ENCODE data around the gene TM9SF4.
A peak's percentile ranks its signal among the peaks of the same experiment; 100 is the strongest.
"Not testable (repeated sequence)": the region's sequence is repeated elsewhere in the genome, so short reads cannot be mapped to it uniquely, and the experiment has no call there.

TM9SF4 gene

GRCh38 chr20:32159766-32160221 lies 50.3 kb downstream of the TM9SF4 start:
- no peak for DNase-seq

- DNase-seq: no peak
Observed at GRCh38 chr20:32160341-32160740, 50.8 kb downstream of the TM9SF4 start.

GRCh38 chr20:32162351-32162750 lies 52.8 kb downstream of the TM9SF4 start:
- DNase-seq: no peak

- no peak for DNase-seq
Observed at GRCh38 chr20:32163951-32164350, 54.4 kb downstream of the TM9SF4 start.

- no peak for DNase-seq
Observed at GRCh38 chr20:32164984-32165735, 55.6 kb downstream of the TM9SF4 start.

DNA sequence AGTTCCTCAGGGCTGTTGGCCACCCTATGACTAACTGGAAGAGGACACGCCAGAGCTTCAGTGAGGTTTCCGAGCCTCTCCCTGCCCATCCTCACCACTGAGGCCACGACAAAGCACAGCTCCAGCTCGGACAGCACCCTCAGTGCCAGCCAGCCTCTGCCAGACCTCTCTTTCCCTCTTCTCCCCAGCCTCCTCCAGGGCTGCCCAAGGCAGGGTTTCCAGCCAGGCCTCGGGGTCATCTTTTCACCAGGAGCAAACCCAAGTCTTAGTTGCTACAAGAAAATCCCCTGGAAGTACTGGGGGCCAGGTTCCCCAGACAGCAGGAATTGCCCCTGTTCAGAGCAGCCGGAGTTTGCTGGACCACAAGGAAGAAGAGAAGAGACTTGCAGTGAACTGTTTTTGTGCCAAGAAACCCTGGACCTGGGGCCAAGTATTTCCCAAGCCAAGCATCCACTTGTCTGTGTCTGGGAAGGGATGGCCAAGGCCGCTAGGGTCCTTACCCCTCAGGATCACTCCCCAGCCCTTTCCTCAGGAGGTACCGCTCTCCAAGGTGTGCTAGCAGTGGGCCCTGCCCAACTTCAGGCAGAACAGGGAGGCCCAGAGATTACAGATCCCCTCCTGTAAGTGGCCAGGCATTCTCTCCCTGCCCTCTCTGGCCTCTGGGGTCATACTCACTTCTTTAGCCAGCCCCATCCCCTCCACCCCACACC lies 56.5 kb downstream of the TM9SF4 start:
- no peak for DNase-seq

DNA sequence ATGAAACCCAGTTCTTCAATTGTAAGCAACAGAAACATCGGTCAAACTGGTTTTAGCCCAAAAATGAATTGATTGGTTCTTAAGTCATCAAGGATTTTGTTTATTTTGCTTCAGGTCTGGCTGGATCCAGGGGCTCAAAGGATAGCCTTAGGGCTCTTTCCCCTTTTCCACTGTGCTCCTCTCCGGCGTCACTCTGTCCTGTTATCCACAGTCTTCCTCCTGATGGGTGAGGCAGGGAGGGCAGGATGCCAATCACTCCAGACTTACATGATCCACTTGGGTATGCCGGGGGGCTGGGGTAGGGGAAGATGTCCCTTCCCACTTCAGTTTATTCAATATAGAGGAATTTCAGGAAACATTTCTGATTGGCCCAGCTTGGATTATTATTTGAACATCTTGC lies 58.0 kb downstream of the TM9SF4 start:
- DNase-seq: no peak

- DNase-seq: no peak
Observed at GRCh38 chr20:32168184-32168910, 58.8 kb downstream of the TM9SF4 start.

GRCh38 chr20:32177696-32178095 lies 68.2 kb downstream of the TM9SF4 start:
- not testable (repeated sequence) for DNase-seq

- DNase-seq: no peak
Observed at GRCh38 chr20:32179515-32179914, 70.0 kb downstream of the TM9SF4 start.

- peak; percentile 2 for DNase-seq
Observed at GRCh38 chr20:32179934-32180333, 70.4 kb downstream of the TM9SF4 start.

DNA sequence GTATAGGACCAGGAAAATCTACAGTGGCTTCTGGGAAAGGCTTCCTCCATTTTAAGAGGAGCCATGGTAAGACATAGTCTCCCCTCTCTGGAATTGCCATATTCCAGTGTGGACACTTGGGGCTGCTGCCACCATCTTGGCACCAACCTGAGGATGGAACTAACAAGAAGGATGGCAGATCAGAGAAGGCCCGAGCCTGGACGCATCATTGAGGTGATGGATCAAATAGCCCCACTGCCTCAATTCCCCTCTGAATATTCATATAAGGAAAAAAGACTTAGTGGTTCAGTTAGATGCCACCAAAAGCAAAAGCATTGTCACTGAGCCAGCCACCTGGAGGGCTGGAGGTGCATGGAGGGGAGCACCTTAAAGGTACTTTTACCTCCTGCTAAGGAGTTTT lies 72.1 kb downstream of the TM9SF4 start:
- no peak for DNase-seq

GRCh38 chr20:32183947-32184635 lies 74.6 kb downstream of the TM9SF4 start:
- no peak for DNase-seq

DNA sequence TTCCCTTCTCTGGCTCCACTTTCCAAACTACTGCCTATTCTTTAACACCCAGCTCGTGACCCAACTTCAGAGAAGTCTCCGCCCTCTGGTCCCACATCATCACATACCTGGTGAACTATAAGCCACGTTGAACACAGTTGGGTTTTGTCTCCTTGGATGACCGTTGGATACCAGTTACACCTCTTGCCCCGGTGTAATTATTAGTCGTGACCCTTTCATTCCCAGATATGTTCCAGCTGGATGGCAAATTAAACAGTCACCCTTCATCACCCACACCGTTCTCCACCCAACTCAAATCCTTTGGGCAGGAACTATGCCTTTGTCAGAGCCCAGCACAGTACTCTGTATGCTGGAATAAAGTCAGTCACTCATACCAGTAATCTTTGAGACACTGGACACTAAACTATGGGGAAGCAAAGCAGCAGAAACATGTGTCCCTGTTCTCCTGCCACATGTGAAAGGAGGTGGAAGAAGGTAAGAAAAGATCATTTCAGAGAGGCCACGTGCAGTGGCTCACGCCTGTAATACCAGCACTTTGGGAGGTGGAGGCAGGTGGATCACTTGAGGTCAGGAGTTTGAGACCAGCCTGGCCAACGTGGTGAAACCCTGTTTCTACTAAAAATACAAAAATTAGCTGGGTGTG lies 75.6 kb downstream of the TM9SF4 start:
- DNase-seq: no peak

DNA sequence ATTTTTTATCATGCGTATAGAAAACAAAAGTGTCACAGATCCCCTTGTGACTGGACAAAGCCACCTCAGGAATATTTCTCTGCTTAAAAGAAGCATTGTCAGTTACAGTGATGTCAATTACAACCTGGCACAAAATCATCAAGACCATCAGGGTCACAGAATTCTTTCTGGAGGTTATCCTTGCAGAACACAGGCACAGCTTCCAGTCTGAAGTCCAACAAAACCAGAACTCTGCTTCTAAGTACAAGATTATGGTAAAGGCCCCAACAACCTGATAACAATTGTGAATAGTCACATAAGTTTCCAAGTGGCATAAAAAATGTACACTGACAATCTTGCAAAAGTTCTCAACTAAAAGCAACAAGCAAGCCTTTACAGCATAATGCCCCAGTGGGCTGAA lies 77.0 kb downstream of the TM9SF4 start:
- DNase-seq: no peak

DNA sequence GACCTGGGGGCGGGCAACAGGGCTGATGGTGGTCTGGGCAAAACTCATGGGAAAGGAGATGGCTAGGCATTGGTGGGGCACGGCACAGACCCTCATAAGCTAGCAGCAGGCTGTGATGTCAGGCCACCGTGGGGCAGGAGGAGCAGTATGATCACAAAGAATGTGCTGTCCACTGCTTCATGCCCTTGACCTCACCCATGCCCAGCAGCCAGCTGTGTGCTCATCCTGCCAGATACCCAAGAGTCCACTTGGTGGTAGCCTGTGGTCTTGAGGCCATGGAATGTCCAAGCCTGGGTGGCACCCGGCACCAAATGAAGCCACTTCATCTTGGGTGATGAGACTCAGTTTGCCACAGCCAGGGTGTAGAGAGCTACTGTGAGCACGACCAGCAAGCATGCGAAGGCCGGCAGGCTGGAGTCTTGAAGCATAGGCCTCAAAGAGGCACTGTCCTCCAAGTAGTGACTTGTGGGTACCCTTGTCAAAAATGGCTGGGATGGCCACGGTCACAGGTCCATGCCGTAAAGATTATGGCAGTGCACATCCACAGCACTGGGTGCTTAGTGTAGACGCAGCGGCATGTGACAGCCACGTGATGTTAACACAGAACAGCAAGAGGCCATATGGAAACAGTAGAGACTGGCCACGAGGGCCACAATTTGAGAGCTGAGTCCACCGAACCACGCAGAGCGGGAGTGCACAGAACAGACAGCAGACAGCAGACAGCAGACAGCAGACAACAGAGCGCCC lies 79.0 kb downstream of the TM9SF4 start:
- no peak for DNase-seq

- no peak for DNase-seq
Observed at GRCh38 chr20:32189123-32189410, 79.6 kb downstream of the TM9SF4 start.

DNA sequence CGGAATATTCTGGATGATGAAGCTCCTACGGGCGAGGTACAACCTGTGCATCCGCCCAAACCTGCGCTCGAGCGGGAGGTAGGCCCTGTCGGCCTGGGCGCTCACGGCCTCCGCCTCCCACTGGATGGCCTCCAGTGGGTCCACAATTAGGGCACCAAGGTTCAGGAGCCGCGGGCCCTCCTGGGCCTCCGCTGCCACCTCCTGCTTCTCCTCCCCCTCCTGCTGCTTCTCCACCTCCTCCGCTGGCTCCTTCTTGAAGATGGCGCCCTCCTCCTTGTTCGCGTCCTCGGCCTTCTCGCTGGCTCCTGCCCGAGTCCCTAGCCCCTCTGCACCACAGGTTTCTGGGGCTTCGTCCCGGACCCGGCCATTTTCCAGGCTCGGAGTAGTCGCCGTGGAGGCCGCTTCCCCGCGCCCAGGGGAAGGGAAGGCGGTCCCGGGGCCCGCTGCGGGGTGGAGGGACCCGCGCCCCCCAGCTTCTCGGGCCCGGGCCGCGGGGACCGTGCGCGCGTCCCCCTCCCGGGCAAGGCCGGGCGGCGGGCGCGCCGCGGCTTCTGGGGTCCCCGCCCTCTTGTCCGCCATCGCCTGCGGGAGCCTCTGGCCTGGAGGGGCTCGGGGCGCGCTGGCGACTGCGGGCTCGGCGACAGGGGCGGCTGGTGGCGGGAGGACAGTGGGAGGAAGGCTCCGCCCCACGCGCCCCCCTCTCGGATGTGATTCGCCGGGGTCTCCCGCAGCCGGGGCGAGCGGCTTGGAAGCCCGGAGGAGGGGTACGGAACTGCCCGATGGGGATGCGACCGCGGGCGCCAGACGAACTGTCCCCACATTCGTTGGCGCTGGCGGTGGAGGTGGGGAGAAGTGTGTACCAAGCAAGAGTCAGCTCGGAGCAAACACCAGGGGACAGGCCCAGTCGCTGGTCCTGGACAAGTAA lies 80.4 kb downstream of the TM9SF4 start:
- no peak for DNase-seq

DNA sequence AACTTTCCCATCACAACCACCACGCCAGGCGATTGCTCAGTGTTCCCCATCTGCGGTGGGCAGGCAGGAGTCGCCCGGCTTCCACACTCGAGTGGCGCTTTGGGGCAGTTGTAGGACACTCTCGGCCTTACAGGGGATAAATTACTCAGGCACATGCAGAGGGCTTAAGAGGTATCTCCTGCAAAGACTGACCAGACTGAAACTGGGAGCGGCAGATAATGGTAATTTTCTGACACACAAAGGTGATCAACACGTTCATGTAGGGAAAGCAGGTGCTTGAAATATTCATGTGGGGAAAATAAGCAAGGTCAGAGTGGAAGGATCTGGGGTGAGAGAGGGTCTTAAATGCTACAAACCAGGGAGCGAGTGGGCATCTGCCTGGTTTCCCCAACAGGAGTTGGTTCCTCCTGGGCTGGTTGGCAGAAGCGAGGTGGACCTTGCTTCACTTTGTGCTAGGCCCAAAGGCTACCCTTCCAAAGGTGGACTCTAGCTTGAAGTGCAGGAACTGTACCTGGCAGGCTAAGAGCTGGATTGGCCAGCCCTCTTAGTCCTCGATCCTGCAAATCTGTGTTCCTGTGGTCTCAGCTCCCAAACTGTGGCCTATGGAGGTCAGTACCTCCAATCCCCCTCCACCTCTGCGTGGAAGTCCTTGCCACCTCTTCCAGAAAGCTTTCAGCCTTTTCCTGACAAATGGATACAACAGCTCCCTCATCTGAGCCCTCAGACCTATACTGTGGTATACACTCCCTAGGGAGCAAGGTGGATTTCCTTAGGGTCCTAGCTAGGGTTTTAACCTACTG lies 81.3 kb downstream of the TM9SF4 start:
- DNase-seq: no peak

- DNase-seq: no peak
Observed at GRCh38 chr20:32191422-32191821, 81.9 kb downstream of the TM9SF4 start.
